IPS-15b (cell line): Measurements from ENCODE around the gene SMARCC2.
A peak's percentile ranks its signal among the peaks of the same experiment; 100 is the strongest.
"Not testable (repeated sequence)": the region's sequence is repeated elsewhere in the genome, so short reads cannot be mapped to it uniquely, and the experiment has no call there.

Experiments used
- H3K27me3 ChIP-seq: one replicate; pipeline ENCODE4 v1.6.1; 2013; ENCODE audit warnings: low read length; ENCODE audit not compliant: control insufficient read depth, insufficient read depth
- H3K36me3 ChIP-seq: one replicate; pipeline ENCODE4 v1.6.1; 2013; ENCODE audit warnings: low read length; ENCODE audit not compliant: control insufficient read depth, insufficient read depth
- H3K4me1 ChIP-seq: one replicate; pipeline ENCODE4 v1.6.1; 2013; ENCODE audit warnings: mild to moderate bottlenecking, low read length; ENCODE audit not compliant: control insufficient read depth, insufficient read depth
- H3K4me3 ChIP-seq: one replicate; pipeline ENCODE4 v1.5.1; 2013; ENCODE audit warnings: low read depth, low read length
- H3K9ac ChIP-seq: one replicate; pipeline ENCODE4 v1.6.1; 2013; ENCODE audit warnings: low read depth, mild to moderate bottlenecking, low read length
- H3K9me3 ChIP-seq: one replicate; pipeline ENCODE4 v1.6.1; 2013; ENCODE audit warnings: mild to moderate bottlenecking, low read length; ENCODE audit not compliant: control insufficient read depth, insufficient read depth

SMARCC2 gene

GRCh38 chr12:56205445-56205844 lies 16.2 kb upstream of the SMARCC2 start:
- no peak overlapping the region for H3K9ac ChIP-seq
- H3K4me3 ChIP-seq: no peak overlapping the region
- no peaks in the 10 kb centered on the region for H3K4me1 ChIP-seq
- no peaks in the 10 kb centered on the region for H3K9me3 ChIP-seq
- H3K27me3 ChIP-seq: no peaks in the 10 kb centered on the region
- peaks cover 32% of the 10 kb centered on the region for H3K36me3 ChIP-seq

GRCh38 chr12:56204275-56204674 lies 15.0 kb upstream of the SMARCC2 start:
- Histone ChIP-seq H3K36me3 (peaks cover 23% of the 10 kb centered on the region), H3K9me3 (no peaks in the 10 kb centered on the region)

GRCh38 chr12:56202838-56203237 lies 13.6 kb upstream of the SMARCC2 start:
- H3K36me3 ChIP-seq: peaks cover 19% of the 10 kb centered on the region
- H3K9me3 ChIP-seq: no peaks in the 10 kb centered on the region
- no peak overlapping the region for H3K9ac ChIP-seq
- no peaks in the 10 kb centered on the region for H3K27me3 ChIP-seq
- no peaks in the 10 kb centered on the region for H3K4me1 ChIP-seq
- no peak overlapping the region for H3K4me3 ChIP-seq

More at GRCh38 chr12:56204275-56204674, 15.0 kb upstream of the SMARCC2 start:
- Histone ChIP-seq H3K4me3 (no peak overlapping the region), H3K9ac (no peak overlapping the region), H3K4me1 (no peaks in the 10 kb centered on the region), H3K27me3 (no peaks in the 10 kb centered on the region)

GRCh38 chr12:56202366-56202765 lies 13.1 kb upstream of the SMARCC2 start:
- Histone ChIP-seq H3K9ac (no peak overlapping the region), H3K4me3 (no peak overlapping the region), H3K9me3 (no peaks in the 10 kb centered on the region), H3K36me3 (peaks cover 14% of the 10 kb centered on the region), H3K4me1 (no peaks in the 10 kb centered on the region), H3K27me3 (no peaks in the 10 kb centered on the region)

GRCh38 chr12:56198836-56199235 lies 9.6 kb upstream of the SMARCC2 start:
- H3K9ac ChIP-seq: no peak overlapping the region
- H3K27me3 ChIP-seq: no peaks in the 10 kb centered on the region
- no peaks in the 10 kb centered on the region for H3K4me1 ChIP-seq
- H3K36me3 ChIP-seq: no peaks in the 10 kb centered on the region
- H3K4me3 ChIP-seq: no peak overlapping the region
- H3K9me3 ChIP-seq: no peaks in the 10 kb centered on the region

GRCh38 chr12:56197921-56198635 lies 8.8 kb upstream of the SMARCC2 start:
- Histone ChIP-seq H3K9me3 (no peaks in the 10 kb centered on the region), H3K4me1 (no peaks in the 10 kb centered on the region), H3K4me3 (no peak overlapping the region), H3K9ac (no peak overlapping the region), H3K36me3 (no peaks in the 10 kb centered on the region), H3K27me3 (no peaks in the 10 kb centered on the region)

- not testable (repeated sequence) for H3K27me3 ChIP-seq, H3K9ac ChIP-seq, H3K36me3 ChIP-seq, H3K9me3 ChIP-seq, H3K4me1 ChIP-seq, H3K4me3 ChIP-seq
These were observed 7.7 kb upstream of the SMARCC2 start for GRCh38 chr12:56196818-56197550.

GRCh38 chr12:56193025-56193578 lies 3.8 kb upstream of the SMARCC2 start:
- peaks cover 4% of the 10 kb centered on the region for H3K4me1 ChIP-seq
- no peak overlapping the region for H3K9ac ChIP-seq
- no peaks in the 10 kb centered on the region for H3K9me3 ChIP-seq
- no peak overlapping the region for H3K4me3 ChIP-seq
- no peaks in the 10 kb centered on the region for H3K36me3 ChIP-seq
- no peaks in the 10 kb centered on the region for H3K27me3 ChIP-seq

GRCh38 chr12:56192582-56192981 lies 3.3 kb upstream of the SMARCC2 start:
- H3K36me3 ChIP-seq: no peaks in the 10 kb centered on the region
- H3K27me3 ChIP-seq: no peaks in the 10 kb centered on the region
- no peak overlapping the region for H3K4me3 ChIP-seq
- peaks cover 8% of the 10 kb centered on the region for H3K4me1 ChIP-seq
- H3K9ac ChIP-seq: no peak overlapping the region
- H3K9me3 ChIP-seq: no peaks in the 10 kb centered on the region

GRCh38 chr12:56190695-56191155 lies 1.4 kb upstream of the SMARCC2 start:
- no peaks in the 10 kb centered on the region for H3K9me3 ChIP-seq
- H3K4me1 ChIP-seq: peaks cover 8% of the 10 kb centered on the region
- H3K4me3 ChIP-seq: peak overlapping the region; percentile 94
- H3K9ac ChIP-seq: peak overlapping the region; percentile 68
- peaks cover 5% of the 10 kb centered on the region for H3K36me3 ChIP-seq
- H3K27me3 ChIP-seq: no peaks in the 10 kb centered on the region

GRCh38 chr12:56189918-56190694 lies 823 bp upstream of the SMARCC2 start:
- Histone ChIP-seq H3K36me3 (peaks cover 9% of the 10 kb centered on the region), H3K9me3 (no peaks in the 10 kb centered on the region)

More at GRCh38 chr12:56189918-56190694, 823 bp upstream of the SMARCC2 start:
- peak overlapping the region; percentile 93 for H3K9ac ChIP-seq
- peak overlapping the region; percentile 94 for H3K4me3 ChIP-seq
- H3K4me1 ChIP-seq: peaks cover 8% of the 10 kb centered on the region
- H3K27me3 ChIP-seq: no peaks in the 10 kb centered on the region
